HG03064 (cell line): ENCODE data around the gene TUBGCP6.
"Not testable (repeated sequence)": the region's sequence is repeated elsewhere in the genome, so short reads cannot be mapped to it uniquely, and the experiment has no call there.

ENCODE experiments used
- ATAC-seq: cut with Tn5 transposase; IDR thresholded peaks from one replicate; pipeline ENCODE4 v1.9.1; 2021; ENCODE audit warnings: low read depth; ENCODE audit not compliant: unreplicated experiment

TUBGCP6 gene

DNA sequence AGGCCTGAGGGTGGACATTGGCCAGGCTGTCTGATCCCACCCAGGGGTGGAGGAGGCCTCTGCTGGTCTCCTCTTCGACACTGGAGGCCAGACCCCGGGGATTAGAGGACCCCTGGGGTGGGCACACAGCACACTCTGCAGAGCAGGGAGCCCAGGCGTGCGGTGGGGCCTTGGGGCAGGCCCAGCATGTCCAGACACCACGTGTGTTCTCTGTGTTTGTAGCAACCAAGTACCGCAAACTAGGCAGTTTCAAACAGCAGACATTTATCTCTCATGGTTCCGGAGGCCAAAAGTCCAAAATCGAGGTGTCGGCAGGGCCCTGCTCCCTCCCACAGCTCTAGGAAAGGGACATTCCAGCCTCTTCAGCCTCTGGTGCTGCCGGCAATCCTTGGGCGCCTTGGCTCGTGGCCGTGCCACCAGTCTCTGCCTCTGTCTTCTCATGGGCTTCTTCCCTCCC is 72.8 kb downstream of the TUBGCP6 start:
- no peak for ATAC-seq

DNA sequence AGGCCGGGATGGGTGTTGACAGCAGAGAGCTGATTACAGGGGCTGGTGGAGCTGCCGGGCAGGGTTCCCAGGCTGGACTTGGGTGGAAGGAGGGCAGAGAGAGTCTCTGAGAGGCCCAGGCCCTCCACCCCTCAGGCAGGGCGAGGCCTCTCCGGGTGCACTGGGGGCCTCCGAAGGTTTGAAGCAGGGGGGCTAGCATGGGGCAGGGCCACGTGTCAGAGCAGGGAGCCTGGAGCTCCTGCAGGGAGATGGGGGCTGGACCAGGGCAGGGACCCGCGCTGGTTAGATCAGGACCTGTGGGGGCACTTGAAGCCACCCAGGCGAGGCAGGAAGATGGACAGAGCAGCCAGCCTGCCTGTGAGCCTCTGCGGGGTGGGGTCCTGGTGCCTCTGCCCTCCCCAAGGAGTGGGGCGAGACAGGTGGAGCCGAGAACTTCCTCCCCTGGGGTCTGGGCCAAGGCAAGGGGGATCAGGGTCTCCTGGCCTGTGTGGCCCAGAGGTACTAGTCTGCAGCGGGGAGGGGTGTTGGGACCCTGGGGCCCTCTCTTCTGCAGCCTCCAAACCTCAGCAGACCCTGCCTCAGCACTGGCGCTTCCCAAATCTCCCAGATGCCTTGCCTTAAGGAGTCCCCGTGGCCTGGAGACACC is 73.4 kb downstream of the TUBGCP6 start:
- no peak for ATAC-seq

DNA sequence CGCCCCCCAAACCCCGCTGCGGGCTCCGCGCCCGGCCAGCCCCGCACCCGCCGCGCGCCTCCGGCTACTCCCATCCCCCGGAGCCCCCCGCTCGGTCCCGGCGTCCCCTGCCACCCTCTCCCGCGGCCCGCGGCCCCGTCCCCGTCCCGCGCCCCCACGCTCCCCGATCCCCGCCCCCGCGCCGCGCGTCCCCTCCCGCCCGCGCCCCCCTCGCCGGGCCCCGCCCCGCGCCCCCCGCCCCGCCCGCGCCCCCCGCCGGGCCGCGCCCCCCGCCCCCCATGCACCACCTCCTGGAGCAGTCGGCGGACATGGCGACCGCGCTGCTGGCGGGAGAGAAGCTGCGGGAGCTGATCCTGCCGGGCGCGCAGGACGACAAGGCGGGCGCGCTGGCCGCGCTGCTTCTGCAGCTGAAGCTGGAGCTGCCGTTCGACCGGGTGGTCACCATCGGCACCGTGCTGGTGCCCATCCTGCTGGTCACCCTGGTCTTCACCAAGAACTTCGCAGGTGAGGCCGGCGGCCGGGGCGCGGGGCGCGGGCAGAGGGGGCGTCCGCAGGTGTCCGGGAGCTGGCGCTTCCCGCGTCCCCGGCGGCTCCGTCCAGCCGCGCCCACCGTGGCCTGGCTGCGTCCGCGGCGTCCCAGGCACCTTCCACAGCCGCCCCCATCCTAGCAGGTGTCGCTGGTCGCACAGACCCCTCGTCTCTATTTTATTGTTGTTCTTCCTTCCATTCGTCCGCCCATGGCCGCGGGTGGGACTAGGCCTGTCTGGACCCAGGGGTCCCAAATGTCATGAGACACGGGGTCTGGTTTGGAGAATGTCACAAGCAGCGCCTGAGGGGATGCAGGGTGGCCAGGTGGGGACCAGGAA is 74.1 kb downstream of the TUBGCP6 start, which contains the start of gene PANX2:
TSS of gene PANX2 (plus strand) at position 279 of the 866 bp plus-strand sequence. CDS start at position 279, 0 bp downstream.
- ATAC-seq = no peak

DNA sequence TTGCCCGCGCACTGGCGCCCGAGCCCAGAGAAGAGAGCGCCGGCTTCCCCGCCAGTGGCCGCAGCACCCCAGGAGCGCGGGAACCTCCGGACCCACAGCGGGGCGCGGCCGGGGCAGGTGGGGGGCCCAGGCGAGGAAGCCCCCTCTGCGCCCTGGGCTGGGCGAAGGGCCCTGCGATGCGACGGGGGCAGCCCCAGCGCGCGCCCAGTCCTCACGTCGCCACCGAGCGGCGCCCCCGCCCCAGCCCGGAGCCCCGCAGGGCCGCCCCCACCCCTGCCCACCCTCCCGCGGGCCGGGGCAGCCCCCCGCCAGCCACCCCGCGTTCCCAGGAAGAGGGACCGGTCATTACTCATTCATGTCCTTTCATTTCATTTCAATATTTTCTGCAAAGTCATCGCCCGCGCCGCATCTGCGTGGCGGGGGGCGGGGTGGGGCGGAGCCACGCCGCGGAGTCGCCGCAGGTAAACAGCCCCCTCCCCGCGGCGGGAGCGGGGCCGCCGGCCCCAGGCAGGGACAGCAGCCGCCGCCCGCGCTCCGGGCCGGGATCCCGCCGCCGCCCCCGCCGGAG is 75.0 kb downstream of the TUBGCP6 start:
- no peak for ATAC-seq

DNA sequence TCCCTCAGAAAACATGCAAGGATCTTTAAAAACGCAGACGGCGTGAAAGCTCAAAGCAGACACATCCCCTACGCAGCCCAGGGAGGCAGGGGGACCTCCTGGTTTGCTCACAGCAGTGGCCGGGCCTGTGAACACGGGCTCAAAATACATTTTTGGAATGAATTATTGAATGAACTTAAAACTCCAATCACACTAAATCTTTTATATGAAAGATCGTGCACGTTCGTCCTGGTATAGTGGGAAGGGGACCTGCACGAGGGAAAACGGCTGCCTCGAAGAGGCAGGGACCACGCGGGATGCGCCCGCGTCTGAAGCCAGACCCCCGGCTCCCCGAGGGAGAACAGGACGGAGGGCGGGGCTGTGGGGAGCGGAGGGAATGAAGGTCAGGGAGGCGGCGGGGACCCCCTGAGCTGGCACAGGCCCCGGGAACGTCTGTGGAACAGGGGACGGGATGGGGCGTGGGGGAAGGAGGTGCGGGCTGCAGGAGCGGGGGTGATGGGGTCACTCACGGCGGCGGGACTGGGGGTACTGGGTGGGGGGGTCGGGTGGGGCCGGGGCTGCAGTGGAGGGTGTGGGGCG is 75.6 kb downstream of the TUBGCP6 start:
- no peak for ATAC-seq

DNA sequence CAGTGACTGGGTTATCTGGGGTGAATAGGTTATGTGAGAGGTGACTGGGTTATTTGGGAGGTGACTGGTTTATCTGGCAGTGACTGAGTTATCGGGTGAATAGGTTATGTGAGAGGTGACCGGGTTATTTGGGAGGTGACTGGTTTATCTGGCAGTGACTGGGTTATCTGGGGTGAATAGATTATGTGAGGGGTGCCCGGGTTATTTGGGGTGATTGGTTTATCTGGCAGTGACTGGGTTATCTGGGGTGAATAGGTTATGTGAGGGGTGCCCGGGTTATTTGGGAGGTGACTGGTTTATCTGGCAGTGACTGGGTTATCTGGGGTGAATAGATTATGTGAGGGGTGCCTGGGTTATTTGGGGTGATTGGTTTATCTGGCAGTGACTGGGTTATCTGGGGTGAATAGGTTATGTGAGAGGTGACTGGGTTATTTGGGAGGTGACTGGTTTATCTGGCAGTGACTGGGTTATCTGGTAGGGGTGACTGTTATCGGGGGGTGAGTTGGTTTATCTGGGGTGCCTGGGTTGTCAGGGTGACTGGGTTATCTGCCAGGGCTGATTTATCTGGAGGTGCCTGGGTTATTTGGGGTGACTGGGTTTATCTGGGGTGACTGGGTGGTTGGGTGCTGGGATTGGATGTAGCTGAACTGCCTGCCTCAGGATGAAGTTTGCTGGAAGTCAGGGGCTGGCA is 76.2 kb downstream of the TUBGCP6 start:
- ATAC-seq = not testable (repeated sequence)

DNA sequence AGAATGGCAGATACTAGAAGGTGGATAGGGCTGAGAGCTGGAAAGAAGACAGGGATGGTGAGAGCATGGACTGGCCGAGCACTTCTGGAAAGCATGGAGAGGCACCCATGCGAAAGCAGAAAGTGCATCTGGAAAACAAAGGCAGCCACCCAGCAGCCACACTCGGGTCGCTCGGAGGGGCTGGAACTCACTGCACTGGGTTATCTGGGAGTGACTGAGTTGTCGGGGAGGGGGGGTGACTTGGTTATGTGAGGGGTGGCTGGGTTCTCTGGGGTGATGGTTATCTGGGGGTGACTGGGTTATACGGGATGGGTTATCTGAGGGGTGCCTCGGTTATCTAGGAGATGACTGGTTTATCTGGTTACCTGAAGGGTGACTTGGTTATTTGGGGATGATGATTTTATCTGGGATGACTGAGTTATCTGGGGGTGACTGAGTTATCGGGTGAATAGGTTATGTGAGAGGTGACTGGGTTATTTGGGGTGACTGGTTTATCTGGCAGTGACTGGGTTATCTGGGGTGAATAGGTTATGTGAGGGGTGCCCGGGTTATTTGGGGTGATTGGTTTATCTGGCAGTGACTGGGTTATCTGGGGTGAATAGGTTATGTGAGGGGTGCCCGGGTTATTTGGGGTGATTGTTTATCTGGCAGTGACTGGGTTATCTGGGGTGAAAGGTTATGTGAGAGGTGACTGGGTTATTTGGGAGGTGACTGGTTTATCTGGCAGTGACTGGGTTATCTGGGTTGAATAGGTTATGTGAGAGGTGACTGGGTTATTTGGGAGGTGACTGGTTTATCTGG is 76.9 kb downstream of the TUBGCP6 start:
- ATAC-seq = no peak
